GM19239 (cell line): ENCODE data around the gene SLC10A1.
"Not testable (repeated sequence)": the region's sequence is repeated elsewhere in the genome, so short reads cannot be mapped to it uniquely, and the experiment has no call there.

ENCODE experiments used
- DNase-seq: peaks from one replicate; pipeline ENCODE4 v3.0.0; 2011; ENCODE audit warnings: low spot score; ENCODE audit not compliant: insufficient read length
- FAIRE-seq: peaks from 2 replicates; lab custom pipeline; 2011; peaks lifted over from hg19 to GRCh38; lab: Jason Lieb, UNC

The SLC10A1 gene

DNA sequence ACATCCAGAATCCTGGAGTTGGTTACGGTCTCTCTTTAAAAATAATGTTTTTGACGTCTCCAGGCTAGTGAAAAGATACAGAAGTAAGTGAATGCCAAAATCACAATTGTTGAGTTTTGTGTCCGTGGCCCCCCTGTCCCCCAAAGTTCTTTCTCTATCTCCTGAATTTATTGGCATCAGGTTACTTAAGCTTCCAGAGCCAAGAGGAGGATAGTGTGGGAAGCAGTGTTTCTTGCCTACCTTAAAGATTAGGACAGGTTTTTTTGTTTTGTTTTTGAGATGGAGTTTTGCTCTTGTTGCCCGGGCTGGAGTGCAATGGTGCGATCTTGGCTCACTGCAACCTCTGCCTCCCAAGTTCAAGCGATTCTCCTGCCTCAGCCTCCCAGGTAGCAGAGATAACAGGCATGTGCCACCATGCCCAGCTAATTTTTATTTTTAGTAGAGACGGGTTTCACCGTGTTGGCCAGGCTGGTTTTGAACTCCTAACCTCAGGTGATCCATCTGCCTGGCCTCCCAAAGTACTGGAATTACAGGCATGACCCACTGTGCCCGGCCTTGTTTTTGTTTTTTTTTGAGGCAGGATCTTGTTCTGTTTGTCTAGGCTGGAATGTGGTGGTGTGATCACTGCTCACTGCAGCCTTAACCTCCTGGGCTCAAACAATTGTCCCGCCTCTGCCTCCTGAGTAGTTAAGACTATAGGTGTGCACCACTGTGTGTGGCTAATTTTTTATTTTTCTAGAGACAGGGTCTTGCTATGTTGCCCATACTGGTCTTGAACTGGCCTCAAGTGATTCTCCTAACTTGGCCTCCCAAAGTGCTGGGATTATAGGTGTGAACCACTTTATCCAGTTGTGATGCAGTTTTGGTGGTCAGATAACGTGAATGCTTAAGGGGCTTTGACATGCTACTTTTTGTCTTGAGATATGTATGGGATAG, 24.7 kb downstream of the SLC10A1 start:
- no peak for FAIRE-seq

DNA sequence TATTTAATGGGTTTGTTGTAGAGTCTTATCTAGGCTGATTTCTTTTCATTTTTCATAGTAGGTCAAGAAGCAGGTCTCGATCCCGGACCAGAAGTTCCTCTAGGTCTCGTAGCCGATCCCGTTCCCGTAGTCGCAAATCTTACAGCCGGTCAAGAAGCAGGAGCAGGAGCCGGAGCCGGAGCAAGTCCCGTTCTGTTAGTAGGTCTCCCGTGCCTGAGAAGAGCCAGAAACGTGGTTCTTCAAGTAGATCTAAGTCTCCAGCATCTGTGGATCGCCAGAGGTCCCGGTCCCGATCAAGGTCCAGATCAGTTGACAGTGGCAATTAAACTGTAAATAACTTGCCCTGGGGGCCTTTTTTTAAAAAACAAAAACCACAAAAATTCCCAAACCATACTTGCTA, 25.9 kb downstream of the SLC10A1 start:
- no peak for FAIRE-seq
- DNase-seq, result no peak

More for the DNA sequence above, 24.7 kb downstream of the SLC10A1 start:
- DNase-seq, result no peak

DNA sequence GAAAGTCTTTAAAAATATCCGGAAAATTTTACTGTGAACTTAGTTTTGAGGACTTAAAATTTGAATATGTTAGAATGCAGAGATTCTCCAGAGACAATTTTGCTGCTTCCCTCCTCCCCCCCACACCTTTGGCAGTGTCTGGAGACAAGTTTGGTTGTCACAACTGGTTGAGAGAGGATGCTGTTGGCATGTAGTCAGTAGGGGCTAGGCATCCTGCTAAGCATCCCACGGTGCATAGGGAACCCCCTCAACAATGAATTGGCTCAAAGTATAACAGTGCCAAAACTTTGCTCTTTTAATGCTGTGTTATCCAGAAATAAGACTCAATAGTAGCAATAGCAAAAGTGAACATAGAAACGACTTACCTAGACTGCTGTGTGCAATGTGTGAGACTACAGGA, 26.5 kb downstream of the SLC10A1 start:
- no peak for DNase-seq
- no peak for FAIRE-seq

DNA sequence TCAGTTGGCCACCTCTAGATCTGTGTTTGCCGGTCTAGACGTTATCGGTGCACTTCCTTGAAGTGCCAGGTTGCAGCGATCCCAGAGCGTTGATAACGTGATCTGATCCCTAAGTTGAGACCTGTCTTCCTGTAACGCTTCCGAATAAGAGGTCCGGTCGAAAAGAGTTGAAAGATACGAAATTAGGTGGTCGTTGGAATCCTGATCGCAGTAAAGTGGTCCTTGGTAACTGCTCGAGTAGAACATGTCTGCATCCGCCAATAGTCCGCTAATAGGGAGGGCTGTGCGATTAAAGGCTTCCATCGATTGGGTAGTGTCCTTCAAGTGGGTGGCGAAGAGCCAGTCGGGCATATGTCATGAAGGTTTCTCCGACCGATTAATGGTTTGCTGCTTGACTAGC, 27.4 kb downstream of the SLC10A1 start:
- FAIRE-seq (no peak), DNase-seq (no peak)

DNA sequence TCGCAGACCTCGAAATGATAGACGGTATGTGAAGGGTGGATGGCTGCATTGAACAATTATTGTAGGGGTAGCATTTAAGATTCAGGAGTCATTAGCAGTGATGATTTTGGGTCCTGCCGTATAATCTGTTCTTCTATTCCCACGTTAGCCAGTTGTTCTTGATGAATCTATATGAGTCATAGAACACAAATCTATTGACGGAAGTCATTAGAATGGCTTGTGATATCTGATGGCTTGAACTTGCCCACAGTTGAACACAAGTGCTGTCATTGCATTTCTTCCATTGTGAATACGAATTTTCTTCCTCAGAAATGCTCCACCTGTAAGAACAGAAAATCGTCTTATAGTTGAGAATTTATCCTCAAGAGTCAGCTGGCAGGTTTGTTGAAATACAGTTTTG, 28.2 kb downstream of the SLC10A1 start:
- peak; percentile 65 for FAIRE-seq
- DNase-seq, result no peak

DNA sequence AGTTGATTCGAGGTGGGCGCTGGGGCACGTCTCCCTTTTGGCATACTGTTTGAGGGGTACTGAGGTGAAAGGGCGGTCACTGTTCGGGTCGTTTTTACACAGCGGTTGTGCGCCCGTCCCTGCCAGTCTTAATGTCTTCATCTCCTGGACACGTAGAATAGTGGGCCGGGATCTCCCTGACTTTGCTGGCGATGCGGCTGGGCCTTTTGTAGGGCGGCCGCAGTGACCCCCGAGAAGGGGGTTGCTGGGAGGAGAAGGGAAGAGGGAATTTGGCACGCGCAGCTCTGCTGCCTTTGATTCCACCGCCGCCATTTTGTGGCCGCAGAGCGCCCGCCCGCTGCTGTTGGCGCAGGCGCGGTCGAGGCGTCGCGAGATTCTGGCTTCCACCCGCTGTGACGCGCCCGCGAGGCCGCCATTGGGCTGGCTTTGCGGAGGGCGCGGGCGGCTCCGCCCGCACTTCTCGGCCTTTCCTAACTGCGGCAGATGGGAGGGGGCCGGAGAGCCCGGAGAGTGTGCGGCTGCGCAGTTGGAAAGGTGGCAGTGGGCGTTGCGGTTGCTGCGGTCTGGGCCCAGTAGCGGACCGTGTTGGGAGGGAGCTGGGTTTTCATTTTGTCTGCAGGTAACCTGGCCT, 29.6 kb downstream of the SLC10A1 start:
- FAIRE-seq (peak; percentile 86), DNase-seq (peak; percentile 68)

DNA sequence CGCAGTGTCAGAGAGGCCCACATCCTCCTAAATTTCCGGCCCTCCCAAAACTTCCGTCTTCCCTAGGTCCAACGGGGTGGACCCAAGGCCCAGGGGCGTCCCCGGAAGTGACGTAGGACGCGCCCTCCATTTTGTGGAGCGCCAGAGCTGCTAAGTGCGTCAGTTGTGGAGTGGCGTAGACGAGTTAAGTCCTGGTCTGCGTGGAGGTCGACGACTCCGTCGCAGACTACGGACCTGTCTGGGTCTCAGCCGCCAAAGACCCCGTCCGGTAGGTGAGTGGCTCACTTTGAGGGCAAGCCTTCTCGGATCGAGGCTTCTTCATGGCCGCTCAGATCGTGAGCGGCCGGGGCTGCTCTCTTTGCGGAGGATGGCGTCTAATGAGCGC, 30.1 kb downstream of the SLC10A1 start, which contains the start of gene SRSF5:
SRSF5 (plus strand) TSS at position 159 of the 385 bp plus-strand sequence. CDS start 1,015 bp downstream, outside the sequence.
- peak; percentile 98 for FAIRE-seq
- DNase-seq, result peak; percentile 70

DNA sequence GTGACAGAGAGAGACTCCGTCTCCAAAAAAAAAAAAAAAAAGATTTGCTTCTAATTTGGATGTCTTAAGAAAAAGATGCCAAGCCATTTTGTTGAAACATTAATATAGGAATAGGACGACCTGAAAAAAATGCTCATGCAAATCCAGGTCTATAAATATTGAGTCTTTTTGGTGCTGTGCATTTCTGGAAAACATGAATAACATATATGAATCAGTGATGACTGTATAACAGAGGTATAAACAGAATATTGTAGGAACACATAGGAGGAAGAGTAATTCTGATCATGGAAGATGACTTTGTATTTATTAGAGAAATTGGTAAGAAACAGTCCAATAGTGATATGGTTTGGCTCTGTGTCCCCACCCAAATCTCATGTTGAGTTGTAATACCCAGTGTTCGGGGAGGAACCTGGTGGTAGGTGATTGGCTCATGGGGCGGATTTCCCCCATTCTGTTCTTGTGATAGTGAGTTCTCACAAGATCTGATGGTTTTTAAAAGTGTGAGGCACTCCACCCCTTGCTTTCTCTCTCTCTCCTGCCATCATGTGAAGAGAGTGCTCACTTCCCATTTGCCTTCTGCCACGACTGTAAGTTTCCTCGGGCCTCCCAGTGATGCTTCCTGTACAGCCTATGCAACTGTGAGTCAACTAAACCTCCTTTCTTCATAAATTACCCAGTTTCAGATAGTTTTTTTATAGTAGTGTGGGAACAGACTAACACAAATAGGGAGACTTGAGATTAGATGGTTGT, 33.1 kb downstream of the SLC10A1 start:
- FAIRE-seq (no peak), DNase-seq (no peak)

DNA sequence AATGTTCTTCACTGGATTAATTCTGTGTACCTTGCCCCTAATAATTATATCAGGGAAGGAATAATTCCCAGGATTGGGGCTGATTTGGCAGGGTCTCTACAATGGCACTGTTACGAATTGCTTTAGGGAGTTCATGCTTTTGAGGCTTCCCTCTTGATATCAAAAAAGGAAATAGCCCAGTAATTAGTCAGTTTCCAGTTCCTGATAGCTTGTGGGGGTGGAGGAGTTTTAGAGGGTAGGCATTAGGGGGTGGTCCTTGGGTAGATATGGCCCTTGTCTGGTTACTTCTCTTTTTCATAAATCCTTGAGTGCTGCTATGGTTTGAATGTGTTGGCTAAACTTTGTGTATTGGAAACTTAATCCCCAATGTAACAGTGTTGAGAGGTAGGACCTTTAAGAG, 36.2 kb downstream of the SLC10A1 start:
- no peak for DNase-seq
- FAIRE-seq, result no peak

DNA sequence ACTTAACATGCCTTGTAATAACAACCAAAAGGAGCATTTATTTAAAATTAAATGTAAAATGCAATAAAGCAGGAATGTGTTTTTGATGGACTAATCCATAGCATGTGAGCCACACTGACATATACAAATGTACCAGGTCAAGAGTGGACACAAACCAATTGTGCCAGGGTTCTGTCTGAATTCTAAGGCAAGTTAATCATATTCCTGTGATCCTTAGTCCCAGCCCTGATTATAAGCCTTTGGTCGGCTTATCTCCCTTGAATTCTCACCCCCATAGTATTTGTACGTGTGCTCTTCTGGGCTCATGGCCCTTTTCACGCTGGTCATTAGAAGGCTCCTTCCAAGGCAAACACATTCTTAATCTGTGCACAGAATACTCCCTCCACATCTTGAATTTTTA, 40.7 kb downstream of the SLC10A1 start:
- FAIRE-seq, result no peak

DNA sequence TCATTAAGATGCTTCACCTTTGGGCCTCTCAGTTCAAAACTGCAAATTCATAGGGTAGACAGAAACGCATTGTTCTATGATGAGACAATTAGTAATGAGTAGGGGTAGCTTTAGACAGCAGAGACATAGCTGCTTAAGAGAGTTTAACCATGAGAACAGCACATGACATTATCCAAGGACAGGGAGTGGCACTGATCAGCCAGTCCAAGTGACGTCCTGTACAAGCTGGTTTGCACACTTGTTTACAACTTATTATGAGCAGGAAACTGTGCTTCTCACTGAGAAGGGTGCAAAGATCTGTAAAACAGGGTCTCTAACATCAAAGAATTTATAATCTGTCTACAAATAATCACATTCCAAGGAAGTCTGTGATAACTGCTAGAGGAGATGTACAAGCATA, 41.3 kb downstream of the SLC10A1 start:
- no peak for DNase-seq
- FAIRE-seq, result peak; percentile 28

More for the DNA sequence above, 40.7 kb downstream of the SLC10A1 start:
- DNase-seq, result no peak

DNA sequence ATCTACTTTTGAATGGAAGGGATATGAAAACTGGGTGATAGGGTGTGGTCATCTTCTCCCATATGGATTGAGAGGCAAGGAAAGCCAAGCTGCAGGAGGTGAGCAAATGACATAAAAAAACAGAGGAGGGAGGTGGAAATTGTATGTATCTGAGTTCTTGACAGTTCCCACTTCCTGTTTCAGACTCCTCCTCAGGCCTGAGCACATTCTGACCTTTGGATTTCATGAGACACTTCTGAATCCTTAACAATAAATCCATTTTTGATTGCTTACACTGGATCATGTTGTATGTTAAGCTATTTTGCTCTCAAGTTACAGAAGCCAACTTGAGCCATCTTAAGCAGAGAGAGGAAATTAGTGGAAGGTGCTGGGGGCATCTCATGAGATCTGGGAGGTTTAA, 41.7 kb downstream of the SLC10A1 start:
- FAIRE-seq (no peak), DNase-seq (no peak)

DNA sequence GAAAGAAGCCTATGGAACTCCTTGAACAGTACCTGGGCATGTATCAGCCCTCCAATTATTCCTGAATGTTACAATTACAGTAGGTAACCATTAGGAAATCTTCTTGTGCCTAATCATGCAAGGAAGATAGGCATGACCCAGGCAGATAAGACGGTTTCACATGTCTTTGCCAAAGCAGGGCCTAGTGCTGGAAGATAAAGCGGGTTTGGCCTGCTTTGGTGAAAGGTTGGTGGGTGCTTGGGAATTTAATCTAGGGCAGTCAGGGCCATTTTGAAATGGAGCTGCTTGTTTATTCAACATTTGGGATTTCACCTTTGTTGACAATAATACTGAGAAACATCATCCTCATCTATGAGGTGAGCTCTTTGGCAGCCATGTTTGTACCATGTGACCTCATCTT, 42.6 kb downstream of the SLC10A1 start:
- DNase-seq (no peak), FAIRE-seq (peak; percentile 18)

DNA sequence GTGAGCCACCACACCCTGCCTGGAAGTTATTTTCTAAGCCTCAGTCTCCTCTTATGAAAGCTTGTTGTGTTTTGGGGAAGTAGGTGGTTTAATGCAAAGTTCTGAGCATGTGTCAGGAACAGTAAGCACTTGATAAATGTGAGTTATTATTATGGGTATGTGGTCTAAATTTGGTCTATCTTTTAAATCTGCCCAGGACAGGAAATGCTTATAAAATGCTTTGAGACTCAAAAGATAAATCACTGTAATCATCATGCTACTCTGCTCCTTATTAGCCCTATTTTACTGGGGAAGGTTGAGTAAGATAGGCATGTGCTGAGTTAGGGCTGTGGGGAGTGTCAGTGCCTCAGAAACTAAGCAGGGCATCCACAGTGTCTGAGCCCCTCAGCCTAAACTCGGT, 43.2 kb downstream of the SLC10A1 start:
- no peak for FAIRE-seq

DNA sequence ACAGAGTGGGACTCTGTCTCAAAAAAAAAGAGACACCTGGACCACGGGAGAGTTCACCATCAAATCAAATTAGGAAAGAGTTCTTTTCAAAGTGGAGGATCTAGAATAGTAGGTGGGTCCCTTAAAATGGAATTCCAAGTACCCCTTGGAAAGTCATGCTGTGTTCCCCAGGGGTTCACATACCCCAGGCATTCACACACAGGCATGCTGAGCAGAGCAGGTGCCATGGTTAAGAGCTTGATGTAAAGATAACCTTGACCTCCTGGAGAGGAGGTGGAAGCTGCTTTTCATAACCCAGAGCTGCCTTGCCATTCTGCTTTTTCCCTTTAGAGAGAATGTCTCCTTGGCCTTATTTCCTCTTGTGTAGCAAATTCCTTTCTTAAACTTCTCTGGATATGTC, 44.3 kb downstream of the SLC10A1 start:
- FAIRE-seq, result no peak
- no peak for DNase-seq

More for the DNA sequence above, 43.2 kb downstream of the SLC10A1 start:
- no peak for DNase-seq

DNA sequence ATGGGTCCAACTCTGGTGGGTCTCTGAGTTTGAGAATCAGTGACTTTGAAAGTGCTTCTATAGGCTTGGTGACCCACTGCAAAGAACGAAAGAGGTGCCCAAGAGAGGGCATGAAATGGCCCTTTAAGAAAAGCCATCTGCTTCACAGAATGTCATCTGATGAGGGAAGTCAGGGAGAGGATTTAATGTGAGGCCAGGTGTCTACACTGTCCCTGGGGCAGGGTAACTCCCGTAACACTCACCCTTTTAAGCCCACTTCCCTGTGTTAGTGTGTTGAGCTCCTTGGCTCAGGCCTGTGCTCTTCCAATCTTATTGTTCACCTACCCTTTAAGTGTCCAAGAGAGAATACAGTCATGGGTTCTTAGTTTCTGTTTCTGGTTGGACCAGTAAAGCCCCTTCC, 46.5 kb downstream of the SLC10A1 start:
- no peak for FAIRE-seq

DNA sequence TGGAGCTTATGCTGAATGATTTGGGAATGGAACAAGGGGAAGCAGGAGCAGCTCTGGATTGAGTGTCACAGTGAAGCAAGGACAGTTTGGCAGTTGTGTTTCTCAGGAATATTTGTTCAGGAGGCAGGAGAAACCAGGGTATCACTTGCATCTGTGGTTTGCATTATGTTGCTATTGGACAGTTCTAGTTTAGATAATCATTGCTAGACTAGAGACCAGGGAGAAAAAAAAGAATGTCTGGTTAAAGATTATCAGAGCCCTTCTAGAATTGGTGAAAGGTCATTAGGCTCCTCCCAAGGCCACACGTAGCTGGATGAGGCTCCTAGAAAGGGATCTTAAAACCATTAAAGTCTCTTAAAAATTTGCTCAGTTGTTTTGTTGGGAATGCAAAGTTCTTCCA, 47.1 kb downstream of the SLC10A1 start:
- peak; percentile 82 for FAIRE-seq

More for the DNA sequence above, 46.5 kb downstream of the SLC10A1 start:
- DNase-seq, result no peak

DNA sequence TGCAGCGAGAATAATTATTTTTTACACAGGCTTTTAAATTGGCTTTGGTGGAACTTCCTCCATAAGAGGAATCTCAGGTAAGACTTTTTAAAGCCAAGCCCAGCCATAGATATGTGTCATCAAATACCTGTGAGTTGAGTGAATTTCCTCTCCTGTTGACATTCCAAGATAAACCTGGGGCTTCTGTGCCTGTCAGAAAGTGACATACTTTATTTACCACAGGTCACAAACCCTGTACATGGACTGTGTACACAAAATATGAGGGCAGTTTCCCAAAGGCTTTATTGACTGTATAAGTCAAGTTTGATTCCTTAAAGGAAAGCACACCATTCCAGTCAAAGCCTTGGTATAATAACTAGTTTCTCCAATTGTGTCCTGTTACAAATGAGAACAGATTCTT, 56.0 kb downstream of the SLC10A1 start:
- DNase-seq (no peak), FAIRE-seq (no peak)

More for the DNA sequence above, 47.1 kb downstream of the SLC10A1 start:
- DNase-seq, result no peak

DNA sequence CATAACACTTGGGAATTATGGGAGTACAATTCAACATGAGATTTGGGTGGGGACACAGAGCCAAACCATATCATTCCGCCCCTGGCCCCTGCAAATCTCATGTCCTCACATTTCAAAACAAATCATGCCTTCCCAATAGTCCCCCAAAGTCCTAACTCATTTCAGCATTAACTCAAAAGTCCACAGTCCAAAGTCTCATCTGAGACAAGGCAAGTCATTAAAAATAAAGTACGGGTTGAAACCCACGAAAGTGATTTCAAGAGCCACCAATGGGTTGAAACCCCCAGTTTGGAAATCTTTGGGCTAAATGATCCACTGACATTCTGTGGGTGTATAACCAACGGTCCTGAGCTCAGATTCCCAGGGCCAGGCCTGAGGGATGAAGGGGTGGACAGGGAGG, 60.6 kb downstream of the SLC10A1 start:
- FAIRE-seq, DNase-seq: not testable (repeated sequence)

DNA sequence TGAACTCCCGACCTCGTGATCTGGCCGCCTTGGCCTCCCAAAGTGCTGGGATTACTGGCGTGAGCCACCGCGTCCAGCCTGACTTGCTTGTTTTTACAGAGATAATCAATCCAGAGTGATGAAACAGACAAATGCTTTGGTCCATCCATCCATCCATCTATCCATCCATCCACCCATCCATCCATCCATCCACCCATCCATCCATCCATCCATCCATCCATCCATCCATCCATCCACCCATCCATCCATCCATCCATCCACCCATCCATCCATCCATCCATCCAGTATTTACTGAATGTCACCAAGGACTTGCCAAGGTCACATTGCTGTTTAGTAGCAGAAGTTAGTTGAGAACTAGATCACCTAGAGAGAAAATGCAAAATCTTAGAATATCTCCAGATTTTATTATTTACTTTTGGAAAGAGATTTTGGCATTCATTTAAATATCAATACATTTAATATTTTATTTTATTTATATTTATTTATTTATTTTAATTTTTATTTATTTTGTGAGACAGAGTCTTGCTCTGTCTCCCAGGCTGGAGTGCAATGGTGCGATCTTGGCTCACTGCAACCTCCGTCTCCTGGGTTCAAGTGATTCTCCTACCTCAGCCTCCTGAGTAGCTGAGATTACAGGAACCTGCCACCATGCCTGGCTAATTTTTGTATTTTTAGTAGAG, 65.0 kb downstream of the SLC10A1 start:
- FAIRE-seq, DNase-seq: not testable (repeated sequence)
